GM19467 (cell line): ENCODE data around the gene GARNL3.
A peak's percentile ranks its signal among the peaks of the same experiment; 100 is the strongest.

Experiments
- ATAC-seq: cut with Tn5 transposase; IDR thresholded peaks from one replicate; pipeline ENCODE4 v1.9.1; 2021; ENCODE audit warnings: mild to moderate bottlenecking, moderate library complexity; ENCODE audit not compliant: unreplicated experiment

GARNL3 gene, protein sequence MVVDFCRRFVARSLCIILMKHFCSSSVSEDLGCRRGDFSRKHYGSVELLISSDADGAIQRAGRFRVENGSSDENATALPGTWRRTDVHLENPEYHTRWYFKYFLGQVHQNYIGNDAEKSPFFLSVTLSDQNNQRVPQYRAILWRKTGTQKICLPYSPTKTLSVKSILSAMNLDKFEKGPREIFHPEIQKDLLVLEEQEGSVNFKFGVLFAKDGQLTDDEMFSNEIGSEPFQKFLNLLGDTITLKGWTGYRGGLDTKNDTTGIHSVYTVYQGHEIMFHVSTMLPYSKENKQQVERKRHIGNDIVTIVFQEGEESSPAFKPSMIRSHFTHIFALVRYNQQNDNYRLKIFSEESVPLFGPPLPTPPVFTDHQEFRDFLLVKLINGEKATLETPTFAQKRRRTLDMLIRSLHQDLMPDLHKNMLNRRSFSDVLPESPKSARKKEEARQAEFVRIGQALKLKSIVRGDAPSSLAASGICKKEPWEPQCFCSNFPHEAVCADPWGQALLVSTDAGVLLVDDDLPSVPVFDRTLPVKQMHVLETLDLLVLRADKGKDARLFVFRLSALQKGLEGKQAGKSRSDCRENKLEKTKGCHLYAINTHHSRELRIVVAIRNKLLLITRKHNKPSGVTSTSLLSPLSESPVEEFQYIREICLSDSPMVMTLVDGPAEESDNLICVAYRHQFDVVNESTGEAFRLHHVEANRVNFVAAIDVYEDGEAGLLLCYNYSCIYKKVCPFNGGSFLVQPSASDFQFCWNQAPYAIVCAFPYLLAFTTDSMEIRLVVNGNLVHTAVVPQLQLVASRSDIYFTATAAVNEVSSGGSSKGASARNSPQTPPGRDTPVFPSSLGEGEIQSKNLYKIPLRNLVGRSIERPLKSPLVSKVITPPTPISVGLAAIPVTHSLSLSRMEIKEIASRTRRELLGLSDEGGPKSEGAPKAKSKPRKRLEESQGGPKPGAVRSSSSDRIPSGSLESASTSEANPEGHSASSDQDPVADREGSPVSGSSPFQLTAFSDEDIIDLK

DNA sequence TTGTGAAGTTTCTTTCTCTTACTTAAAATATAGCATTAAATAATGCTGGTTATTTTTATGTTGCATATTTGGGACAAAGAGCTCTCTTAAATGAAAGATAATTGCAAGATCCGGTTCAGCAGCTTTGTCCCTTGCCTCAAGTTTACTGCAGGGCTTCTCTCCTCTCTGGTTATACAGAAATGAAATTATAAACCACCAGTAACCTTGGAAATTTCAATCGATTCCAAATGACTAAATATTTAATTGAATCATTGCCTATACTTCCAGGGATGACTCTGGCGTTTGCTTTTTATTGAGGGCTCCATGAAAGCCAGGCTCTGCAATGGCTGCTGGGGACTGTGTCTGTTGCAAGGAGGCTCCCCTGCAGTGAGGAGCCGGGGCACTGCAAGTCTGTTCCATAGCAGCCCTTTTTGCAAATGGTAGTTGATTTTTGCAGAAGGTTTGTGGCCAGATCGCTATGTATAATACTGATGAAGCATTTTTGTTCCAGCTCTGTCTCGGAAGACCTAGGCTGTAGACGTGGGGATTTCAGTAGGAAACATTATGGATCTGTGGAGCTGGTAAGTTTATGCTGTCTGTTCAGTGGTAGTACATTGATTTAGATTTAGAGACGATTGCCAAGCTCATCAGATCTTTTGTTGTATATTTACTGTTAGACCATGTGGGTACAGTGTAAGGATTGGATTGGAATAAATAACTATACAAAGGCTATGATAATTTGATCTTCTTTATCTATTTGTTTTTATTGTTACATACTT is at the start of gene GARNL3:
TSS of gene GARNL3 (plus strand) at position 313 of the 758 bp plus-strand sequence. CDS start at position 417, 104 bp downstream.
- no peak for ATAC-seq

DNA sequence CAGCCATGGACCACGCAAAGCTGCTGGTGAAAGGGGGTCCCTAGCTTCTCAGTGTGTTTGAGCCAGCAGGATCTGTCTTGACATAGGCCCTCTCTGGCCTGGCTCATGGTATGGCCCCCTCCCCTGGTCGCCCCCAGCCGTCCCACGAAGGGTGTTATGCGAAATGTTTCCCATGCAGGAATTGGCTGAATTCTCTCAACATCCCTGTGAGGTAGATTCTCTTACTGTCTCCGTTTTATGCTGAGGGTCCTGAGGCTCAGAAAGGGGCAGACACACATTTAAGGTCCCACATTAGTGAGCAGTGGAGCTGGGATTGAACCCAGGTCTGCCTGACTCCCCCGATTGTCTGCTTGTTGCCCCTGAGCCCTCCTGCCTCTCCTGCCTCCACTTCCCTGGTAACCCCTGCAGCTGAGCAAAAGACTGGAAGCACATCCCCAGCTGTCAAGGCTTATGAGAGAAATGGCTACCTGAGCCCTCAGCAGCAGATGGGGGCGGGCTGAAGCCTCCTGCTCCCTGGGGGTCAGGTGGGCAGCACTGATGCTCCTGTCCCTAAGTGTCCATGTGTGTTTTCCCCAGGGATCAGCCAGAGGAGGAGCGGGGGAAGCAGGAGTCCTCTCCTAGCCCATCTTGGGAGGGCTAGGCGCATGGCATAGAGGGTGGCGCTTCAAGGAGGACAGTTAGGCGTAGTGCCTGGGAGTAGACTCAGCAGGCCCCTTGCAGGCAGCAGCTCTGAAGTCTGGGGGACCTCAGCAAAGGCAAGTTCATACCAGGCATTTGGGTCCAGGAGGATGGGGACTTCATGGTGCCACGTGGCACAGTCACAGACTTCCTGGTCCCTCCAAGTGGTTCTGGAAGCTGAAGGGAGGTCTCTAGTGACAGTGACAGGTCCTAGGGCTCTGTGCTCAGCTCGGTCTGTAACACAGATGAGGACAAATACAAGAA is 49.0 kb upstream of the GARNL3 start:
- ATAC-seq: no peak

DNA sequence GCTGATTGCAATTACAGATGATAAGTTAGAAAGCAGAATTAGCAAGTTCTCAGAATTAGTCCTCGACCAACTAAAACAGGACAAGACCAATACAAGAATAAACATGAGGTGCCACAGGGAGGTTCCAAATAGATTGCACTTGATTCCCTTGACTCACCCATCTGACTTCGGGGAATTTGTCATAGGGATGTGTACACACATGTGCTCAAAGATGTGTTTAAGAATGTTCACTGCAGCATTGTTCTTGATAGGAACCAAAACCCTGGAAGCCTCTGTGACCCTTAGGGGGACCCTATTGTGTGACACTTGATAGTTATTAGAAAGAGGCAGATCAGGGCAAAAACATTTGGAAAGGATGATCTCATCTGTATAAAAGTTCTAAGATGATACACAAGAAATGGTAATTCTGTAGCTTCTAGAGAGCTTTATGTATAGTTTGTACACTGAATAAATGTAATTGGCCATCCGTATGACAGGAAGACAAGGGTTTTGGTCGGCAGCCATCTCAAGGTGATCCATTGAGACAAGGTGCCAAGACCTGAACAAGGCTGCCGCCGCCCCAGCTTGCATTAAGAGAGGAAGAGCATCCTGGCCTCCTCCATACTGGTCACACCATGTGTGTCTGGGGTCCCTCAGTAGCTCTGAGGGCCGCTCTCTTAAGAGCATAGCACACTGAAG is 48.2 kb upstream of the GARNL3 start:
- ATAC-seq: no peak

DNA sequence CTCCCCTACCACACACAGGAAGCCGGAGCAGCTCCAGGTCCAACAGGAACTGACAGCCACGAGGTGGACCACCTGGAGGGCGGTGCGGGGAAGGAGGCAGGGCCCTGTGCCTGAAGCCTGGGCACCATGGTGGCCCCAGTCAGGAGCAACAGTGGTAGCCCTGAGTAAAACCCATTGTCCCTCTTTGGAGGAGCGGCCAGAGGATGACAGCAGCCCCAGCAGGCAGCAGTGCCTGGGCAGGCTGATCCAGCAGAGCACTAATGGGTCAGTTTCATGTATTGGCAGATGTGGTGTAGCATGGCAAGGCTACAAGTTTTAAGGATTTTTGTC is 47.7 kb upstream of the GARNL3 start:
- no peak for ATAC-seq

DNA sequence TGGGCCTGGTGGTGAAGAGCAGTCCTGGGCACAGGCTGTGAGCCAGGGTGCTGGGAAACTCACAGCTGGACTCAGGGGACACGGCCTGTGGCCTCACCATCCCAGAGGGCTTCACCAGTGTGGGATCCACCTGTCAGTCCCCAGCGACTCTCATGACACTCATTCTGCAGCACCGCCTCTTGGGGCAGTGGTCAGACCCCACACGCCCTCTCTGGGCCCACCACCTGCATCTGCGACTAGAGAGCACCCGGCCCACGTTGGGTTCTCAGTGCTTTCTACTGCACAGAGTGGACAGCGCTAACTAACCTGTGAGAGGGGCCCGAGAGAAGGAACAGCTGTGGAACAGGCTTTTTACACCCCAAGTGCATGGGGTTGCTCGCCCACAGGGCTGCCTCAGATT is 45.8 kb upstream of the GARNL3 start:
- no peak for ATAC-seq

DNA sequence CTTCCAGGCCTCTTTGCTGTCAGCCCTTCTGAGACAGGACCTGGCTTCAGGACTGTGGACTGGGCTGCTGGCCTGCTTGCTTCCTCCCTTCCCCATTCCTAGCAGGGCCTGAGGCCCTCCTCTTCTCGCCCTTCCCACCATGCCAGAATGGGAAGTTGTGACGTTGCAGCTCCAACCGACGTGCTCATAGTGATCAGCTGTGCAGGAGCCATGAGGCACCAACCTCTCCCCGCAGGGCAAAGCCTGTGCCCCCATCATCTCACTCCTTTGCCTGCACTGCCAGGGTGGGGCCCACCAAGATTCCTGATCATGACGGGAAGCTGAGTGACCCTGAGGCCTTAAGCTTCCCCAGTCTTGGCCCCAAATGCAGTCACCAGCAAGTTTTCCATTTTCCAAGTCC is 45.1 kb upstream of the GARNL3 start:
- no peak for ATAC-seq

DNA sequence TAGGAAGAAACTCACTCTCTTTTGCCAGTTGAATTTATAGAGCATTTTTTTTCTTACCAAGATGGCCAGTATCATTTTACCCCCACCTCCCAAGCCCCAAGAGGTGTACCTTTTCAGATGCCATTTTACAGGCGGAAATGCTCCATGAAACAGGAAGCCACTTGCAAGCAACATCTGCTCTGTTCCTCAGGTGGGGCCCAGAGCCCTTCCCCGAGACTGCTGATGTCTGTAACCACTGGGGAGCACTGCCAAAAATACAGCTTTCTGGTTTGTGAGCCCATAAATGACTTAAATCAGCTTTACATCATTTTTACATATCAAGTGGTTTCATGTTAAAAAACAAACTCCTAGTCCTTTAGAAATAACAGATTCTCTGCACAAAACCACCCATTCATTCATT is 42.9 kb upstream of the GARNL3 start:
- ATAC-seq: no peak

DNA sequence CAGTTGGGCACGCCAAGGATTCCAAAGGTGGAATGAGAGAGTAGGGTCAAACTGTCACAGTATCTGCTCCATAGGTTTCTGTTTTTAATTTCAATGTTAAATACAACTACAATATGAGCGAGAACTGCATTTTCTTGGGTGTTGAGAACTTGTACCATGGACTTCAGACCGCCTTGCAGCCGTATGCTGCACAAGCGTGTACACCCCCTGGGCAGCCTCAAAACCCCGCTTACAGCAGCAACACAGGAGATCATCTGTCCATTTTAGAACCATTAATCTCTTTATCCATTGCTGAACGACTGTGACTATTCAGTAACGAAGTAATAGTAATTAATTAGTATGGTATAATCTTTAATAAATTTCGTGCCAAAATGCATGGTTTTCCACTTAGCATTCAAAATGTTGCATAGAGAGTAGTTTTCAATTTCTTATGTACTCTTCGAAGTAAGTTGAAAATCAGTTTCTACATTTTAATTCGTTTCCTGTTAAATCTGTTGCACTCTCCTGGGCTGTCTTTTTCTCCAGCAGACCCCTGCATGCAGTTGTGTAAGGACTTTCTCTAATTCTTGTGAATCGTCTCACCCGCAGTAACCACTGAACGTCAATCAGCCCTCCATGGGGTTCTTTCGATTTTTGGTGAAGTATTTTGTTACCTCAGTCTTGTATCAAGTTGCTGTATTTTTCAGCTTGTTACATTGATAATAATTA is 42.0 kb upstream of the GARNL3 start:
- ATAC-seq: no peak

DNA sequence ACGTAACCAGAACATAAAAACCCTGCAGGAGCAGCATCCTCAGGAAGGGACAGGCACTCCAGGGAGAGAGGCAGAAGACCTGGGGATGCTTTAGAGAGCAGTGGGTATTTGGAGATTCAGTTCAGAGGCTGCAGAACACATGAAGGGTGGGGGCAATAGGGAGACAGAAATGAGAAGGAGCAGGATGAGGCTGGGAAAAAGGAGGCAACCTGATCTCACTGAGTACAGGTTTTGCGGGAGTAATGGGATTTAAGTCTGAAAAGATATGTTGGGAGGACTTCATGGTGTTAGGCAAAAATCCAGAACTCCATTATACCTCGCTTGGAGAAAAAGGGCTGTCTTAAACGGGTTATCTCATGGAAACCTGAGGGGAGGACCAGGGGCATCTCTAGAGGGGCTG is 41.3 kb upstream of the GARNL3 start:
- no peak for ATAC-seq

DNA sequence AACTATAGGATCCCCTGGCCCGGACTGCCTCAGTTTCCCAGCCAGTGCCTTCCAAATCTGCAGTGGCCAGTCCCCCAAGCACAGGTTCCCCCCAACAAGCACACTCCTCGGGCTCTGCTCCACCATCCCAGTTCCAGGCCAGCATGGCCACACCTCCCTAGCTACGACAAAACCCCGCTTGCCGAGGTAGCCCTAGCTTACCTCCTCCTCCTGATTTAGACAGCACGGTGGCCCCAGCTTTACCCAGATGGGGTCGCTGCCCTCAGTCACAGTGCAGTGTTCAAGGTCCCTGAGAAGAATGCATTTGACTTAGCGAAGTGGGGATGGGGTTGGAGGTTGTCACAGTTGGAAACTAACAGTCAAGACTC is 40.8 kb upstream of the GARNL3 start:
- no peak for ATAC-seq

DNA sequence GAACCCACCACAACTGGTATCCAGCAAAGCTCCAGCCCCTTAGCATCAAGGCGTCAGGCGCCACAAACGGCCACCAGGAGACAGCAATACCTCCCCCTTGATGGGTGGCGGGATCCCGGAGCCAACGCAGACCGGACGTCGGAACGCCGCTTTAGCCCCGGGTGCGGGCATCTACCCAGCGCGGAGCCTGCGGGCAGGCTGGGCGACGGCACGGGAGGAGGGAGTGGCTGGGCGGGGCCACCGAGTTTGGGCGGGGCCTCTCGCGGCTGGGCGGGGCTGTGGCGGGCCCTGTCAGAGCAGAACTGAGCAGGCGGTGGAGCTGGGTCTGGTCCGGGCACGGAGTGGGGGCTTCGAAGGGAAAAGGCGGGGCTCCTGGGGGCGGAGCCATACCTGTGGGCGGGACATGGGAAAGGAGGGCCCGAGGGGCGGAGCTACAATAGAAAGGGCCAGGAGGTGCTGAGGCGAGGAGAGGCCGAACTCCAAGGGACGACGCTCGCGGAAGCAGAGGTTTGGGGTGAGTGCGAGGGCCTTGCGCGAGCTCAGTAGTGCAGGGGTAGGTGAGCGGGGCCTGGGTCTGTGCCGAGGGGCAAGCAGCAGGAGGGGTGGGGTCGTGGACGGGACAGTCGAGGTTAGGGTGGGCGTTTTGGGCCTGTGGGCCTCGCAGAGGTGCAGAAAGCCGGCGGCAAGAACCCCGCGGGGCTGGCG is 40.2 kb upstream of the GARNL3 start:
- peak; percentile 50 for ATAC-seq

DNA sequence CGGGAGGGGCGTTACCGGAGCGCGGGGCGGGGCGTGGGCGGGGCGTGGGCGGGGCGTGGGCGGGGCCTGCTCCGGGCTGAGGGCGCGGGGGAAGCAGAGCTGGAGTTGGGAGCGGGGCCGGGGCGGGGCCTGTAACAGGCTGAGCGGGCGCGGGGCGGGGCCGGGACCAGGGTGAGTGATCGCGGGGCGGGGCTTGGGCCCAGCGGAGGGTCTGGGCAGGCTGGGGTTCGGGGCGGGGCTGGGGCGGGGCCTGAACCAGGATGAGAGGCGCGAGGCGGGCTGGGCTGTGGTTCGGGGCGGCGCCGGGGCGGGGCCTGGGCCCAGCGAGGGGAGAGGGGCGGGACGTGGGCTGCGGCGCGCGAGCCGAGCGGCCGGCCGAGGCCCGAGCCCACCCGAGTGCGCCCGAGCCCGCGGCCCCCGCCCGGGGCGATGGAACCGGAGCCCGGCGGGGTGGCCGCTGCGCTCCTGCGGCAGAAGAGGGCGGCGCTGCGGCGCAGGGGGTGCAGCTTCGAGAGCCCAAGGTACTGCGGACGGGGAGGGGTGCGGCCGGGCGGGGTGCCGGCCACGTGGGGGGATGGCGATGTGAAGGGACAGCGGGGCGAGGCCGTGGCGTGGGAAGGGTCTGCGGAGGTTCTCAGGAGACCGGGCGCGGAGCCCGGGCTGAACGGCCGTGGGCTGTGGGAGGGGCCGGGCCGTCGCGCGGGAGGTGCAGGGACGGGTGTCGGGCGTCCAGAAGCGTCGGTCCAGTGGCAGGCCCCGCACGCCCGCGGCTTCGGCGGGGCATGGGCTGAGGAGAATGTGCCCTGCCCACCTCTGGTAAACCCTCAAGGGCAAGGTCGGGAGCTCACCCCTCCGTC is 39.5 kb upstream of the GARNL3 start:
- peak; percentile 37 for ATAC-seq

DNA sequence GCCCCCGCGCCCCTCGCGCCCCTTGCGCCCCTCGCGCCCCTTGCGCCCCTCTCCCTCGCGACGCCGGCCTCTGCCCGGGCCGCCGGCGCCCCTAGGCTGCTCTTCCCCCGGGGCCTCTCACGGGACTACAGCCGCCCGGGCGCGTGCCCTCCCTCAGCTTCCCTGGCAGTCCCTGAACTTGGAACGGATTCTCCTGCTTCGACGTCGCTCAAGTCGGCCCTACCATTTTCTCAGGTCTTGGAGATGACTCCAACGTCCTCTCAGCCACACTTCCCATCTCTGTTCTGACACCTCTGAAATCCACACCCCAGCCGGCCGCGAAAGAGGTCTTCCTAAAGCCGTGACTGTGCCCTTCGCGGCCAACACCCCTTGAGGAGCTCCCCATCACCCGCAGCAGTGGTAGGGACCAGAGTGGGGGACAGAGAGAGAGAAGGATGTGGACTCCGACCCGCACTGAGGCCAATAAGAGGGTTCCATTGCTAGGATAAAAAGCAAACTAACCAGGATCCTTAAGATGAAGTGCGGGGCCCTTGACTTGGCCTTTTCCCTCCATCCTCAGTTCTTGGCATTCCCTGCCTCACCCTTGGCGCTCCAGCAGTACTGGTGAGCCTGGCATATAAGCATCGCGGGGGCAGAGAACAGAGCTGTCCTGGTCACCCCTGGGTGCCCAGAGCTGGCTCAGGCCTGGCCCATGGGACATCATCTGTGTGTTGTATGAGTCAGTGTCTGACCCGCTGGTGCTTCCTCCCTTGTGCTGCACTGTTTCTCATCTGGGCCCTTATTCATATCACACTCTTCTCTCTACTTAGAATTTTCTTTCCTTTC is 38.6 kb upstream of the GARNL3 start:
- ATAC-seq: no peak

DNA sequence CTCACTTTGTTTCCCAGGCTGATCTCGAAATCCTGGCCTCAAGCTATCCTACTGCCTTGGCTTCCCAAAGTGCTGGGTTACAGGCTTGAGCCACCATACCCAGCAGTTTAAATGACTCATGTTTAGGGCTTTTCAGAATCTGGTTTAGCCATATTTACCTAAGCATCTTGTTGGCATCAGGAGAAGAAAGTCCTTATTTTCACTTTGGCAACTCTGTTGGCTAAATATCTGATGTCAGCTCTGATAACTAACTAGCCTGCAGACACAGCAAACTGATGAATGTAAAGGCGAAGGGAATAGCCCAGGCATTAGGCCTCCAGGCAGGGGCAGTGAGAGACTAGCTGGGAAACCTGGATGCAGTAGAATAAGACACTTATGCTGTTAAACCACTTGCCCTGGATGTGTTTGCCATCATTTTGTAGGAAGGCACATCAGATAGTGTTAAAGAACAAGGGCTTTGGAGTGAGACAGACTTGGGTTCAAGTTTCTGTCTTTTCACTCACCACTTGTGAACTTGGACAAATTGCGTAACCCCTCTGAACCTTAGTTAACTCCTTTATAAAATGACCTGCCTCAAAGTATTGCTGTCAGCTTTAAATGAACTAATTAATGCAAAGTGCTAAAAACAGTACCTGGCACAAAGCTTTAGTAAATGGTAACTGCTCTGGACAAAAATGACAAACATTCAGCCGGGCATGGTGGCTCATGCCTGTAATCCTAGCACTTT is 34.7 kb upstream of the GARNL3 start:
- no peak for ATAC-seq

DNA sequence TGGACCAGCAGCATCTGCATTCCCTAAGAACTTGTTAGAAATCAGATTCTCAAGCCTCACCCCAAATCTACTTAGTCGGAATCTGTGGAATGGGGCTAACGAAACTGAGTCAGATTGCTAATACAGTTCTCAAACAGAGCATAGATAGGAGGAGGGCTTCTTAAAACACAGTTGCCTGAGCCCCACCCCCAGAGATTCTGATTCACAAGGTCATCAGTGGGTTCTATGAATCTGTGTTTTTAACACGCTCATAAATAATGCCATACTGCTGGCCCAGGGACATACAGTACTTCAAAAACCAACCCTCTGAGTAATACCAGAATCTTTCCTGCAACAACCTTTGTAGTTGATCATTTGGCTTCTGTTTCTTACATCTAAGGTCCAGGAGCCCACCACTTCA is 32.9 kb upstream of the GARNL3 start:
- ATAC-seq: no peak
